Activated CD8-positive, alpha-beta memory T cell treated with anti-CD3 and anti-CD28 coated beads, Interleukin-2, amount 50 U/mL, for 24 hours (primary cell): ENCODE results near the gene TMSB15C.

Experiments used
- DNase-seq: peaks from one replicate; pipeline ENCODE4 v3.0.0-alpha.2; 2020; ENCODE audit errors: extremely low read depth

The TMSB15C gene

GRCh38 chrX:104045642-104046041 lies 30.4 kb downstream of the TMSB15C start:
- DNase-seq = no peak

- DNase-seq = no peak
These were observed 35.0 kb downstream of the TMSB15C start for GRCh38 chrX:104041003-104041402.

- no peak for DNase-seq
These were observed 36.1 kb downstream of the TMSB15C start, which contains the start of gene H2BW2 for GRCh38 chrX:104039689-104040505. H2BW2 (plus strand) TSS chrX:104039956; CDS start chrX:104039995, 39 bp downstream.
